Chondrocyte (in vitro differentiated cells): ENCODE results near the gene USP25. TPM values are rescaled to one million over a fixed set of nuclear protein-coding genes. Genes with fewer than 3 reads are reported as not detected.
A peak's percentile ranks its signal among the peaks of the same experiment; 100 is the strongest.

ENCODE experiments used
- DNase-seq: peaks from one replicate; pipeline ENCODE4 v3.0.0; 2021; ENCODE audit warnings: mixed read lengths, low spot score
- H3K27ac Mint-ChIP-seq: one replicate; pipeline ENCODE4 v1.8.0; 2021; ENCODE audit warnings: mild to moderate bottlenecking, moderate library complexity, mixed read lengths; ENCODE audit not compliant: unreplicated experiment
- H3K27me3 Mint-ChIP-seq: 2 replicates; pipeline ENCODE4 v1.8.0; 2021; ENCODE audit warnings: low read depth, mixed read lengths
- H3K36me3 Mint-ChIP-seq: 2 replicates; pipeline ENCODE4 v1.8.0; 2021; ENCODE audit warnings: low read depth, mixed read lengths
- H3K4me1 Mint-ChIP-seq: 2 replicates; pipeline ENCODE4 v1.8.0; 2021; ENCODE audit warnings: low read depth, mild to moderate bottlenecking, mixed read lengths
- H3K4me3 Mint-ChIP-seq: one replicate; pipeline ENCODE4 v1.8.0; 2021; ENCODE audit warnings: mild to moderate bottlenecking, moderate library complexity, mixed read lengths; ENCODE audit not compliant: unreplicated experiment
- H3K9me3 Mint-ChIP-seq: 2 replicates; pipeline ENCODE4 v1.8.0; 2021; ENCODE audit warnings: low read depth, mixed read lengths
- total RNA-seq: library from RNA; stranded (reverse); gene quantifications from 3 replicates; pipeline ENCODE4 v1.2.1, GENCODE V29; 2021
- TF ChIP-seq, protein P1 (sequence below): fragments of 200-600 bp; sonication (generic); IDR thresholded peaks from 2 replicates; pipeline ENCODE4 v1.5.0; 2021; ENCODE audit warnings: antibody characterized with exemption, mild to moderate bottlenecking, moderate library complexity

The USP25 gene
- total RNA-seq, 1 donor from 2014 or later, result 58.9 TPM

DNA sequence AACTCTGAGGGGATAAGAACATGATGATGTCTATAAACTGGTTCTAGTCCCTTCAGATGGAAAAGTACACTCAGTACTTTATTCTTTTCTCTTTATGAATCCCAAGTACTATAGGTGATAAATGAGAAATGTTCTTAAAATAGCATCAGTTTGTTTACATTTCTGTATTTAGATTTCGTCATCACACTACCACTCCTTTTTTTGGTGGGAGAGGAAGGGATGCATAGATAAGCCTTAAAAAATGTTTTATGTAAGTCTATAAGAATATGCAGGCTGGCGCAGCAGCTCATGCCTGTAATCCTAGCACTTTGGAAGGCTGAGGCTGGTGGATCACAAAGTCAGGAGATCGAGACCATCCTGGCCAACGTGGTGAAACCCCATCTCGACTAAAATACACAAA, 144.8 kb downstream of the USP25 start:
- DNase-seq, result no peak
- no peak overlapping the region for H3K4me3 Mint-ChIP-seq
- no peaks in the 10 kb centered on the region for H3K9me3 Mint-ChIP-seq
- H3K27ac Mint-ChIP-seq, result peak overlapping the region; percentile 27
- H3K36me3 Mint-ChIP-seq, result peaks cover 20% of the 10 kb centered on the region
- TF ChIP-seq, protein P1, sequence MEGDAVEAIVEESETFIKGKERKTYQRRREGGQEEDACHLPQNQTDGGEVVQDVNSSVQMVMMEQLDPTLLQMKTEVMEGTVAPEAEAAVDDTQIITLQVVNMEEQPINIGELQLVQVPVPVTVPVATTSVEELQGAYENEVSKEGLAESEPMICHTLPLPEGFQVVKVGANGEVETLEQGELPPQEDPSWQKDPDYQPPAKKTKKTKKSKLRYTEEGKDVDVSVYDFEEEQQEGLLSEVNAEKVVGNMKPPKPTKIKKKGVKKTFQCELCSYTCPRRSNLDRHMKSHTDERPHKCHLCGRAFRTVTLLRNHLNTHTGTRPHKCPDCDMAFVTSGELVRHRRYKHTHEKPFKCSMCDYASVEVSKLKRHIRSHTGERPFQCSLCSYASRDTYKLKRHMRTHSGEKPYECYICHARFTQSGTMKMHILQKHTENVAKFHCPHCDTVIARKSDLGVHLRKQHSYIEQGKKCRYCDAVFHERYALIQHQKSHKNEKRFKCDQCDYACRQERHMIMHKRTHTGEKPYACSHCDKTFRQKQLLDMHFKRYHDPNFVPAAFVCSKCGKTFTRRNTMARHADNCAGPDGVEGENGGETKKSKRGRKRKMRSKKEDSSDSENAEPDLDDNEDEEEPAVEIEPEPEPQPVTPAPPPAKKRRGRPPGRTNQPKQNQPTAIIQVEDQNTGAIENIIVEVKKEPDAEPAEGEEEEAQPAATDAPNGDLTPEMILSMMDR, result no peak
- peaks cover 13% of the 10 kb centered on the region for H3K4me1 Mint-ChIP-seq
- no peaks in the 10 kb centered on the region for H3K27me3 Mint-ChIP-seq

DNA sequence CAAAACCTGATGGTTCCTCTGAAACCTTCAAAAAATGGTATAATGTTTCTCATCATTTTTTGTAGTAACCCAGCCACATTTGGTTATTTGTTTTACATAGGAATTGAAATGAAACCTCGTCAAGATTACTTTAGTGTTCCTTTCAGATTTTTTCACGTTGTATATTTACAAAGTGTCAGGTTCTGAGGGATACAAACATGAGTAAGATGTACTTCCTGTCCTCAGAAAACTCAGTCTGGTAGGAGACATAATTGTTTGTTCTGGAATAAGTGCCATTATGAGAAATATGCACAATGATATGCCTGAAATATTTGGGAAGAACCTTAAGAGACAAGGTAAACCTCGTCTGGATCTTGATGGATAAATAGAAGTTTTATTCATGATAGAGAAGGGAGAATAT, 145.5 kb downstream of the USP25 start:
- no peak for DNase-seq
- H3K4me1 Mint-ChIP-seq, result peaks cover 13% of the 10 kb centered on the region
- no peak overlapping the region for H3K4me3 Mint-ChIP-seq
- peaks cover 22% of the 10 kb centered on the region for H3K36me3 Mint-ChIP-seq
- H3K27ac Mint-ChIP-seq, result peak overlapping the region; percentile 6
- no peaks in the 10 kb centered on the region for H3K27me3 Mint-ChIP-seq
- TF ChIP-seq, protein P1, result no peak
- no peaks in the 10 kb centered on the region for H3K9me3 Mint-ChIP-seq

DNA sequence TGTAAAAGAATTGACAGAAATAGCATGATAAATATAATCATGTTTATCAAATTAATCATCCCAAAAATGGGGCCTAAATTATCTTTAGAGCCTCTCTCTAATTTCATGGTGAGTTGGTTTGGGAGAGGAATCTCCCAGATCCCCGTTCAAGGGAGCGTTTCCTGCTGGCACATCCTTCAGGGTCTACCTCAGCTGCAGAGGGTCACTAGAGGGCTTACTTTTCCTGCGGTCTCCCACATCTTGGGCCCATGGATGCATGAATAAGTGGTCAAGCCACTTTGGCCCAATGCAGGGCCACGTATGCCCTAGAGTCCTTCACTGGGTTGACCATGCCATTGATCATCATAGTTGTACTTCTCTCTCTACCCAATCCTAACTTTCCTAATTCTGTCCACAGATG, 164.1 kb downstream of the USP25 start:
- TF ChIP-seq, protein P1, result no peak
- H3K36me3 Mint-ChIP-seq, result peaks cover 10% of the 10 kb centered on the region
- DNase-seq, result no peak
- H3K4me1 Mint-ChIP-seq, result peaks cover 6% of the 10 kb centered on the region
- H3K4me3 Mint-ChIP-seq, result no peak overlapping the region
- H3K9me3 Mint-ChIP-seq, result peaks cover 28% of the 10 kb centered on the region
- no peak overlapping the region for H3K27ac Mint-ChIP-seq
- no peaks in the 10 kb centered on the region for H3K27me3 Mint-ChIP-seq

DNA sequence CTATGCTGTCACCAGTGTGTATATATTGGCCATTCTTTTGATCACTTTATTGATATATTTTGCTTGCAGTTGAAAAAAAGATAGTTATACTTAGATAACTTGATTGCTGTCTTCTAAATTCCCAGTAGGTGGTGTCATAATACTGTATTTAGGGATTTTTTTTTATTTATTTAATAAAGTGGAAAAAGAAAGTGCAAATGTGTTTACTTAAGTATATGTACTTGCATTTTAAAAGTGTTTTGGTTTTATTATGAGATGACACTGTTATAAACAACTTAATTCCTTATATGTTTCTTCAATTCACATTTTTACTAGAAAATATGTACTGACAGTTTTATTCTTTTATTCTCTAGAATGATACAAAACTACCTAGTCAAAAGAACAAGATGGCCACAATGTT, 164.8 kb downstream of the USP25 start:
- peaks cover 6% of the 10 kb centered on the region for H3K4me1 Mint-ChIP-seq

DNA sequence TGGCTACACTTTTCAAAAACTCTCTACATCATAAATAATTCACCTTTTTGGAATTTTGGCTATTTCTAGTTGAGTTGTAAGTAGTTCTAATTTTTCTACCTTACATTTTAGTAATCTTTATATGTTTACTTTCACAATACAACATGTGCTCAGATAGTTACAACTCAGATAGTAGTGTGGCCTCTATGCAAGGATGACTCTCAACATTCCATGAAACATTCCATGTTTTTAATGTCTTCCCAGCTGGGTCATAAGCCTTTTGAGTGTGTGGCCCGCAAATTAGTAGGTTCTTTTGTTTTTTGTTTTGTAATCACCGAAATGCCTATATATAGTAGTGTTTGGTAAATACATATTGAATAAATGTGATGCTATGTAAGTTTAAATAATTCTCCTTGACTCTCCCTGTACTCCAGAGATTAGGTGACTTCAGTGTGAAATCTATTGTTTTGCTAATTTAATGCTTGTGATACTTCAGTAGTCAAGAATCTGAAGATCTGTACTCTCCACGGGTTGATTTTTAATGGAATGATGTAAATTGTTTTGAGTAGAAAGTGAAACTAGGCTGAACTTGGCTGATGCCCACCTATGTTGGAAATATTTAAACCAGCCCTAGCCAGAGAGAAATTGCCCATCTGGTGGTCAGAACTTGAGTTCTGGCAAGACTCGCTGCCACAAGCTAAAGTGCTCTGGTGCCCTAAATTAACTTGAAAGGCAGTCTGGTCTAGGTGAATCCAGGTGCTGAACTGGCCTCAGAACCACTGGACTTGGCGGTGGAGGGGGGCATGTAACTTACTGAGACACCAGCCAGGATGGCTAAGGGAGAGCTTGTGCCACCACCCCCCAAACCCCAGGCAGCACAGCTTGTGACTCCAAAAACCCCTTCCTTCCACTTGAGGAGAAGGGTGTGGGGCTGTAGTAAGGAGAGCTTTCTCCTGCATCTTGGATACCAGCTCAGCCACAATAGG, 165.6 kb downstream of the USP25 start:
- H3K4me1 Mint-ChIP-seq, result peaks cover 6% of the 10 kb centered on the region
- no peak overlapping the region for H3K27ac Mint-ChIP-seq
- no peaks in the 10 kb centered on the region for H3K27me3 Mint-ChIP-seq
- TF ChIP-seq, protein P1, result no peak
- no peak for DNase-seq
- H3K4me3 Mint-ChIP-seq, result no peak overlapping the region
- H3K9me3 Mint-ChIP-seq, result peaks cover 43% of the 10 kb centered on the region
- H3K36me3 Mint-ChIP-seq, result peaks cover 19% of the 10 kb centered on the region

More for the DNA sequence above, 164.8 kb downstream of the USP25 start:
- Mint-ChIP-seq H3K36me3 (peaks cover 15% of the 10 kb centered on the region), H3K27ac (no peak overlapping the region), H3K9me3 (peaks cover 34% of the 10 kb centered on the region), H3K4me3 (no peak overlapping the region), H3K27me3 (no peaks in the 10 kb centered on the region)
- DNase-seq, result no peak
- TF ChIP-seq, protein P1, result peak; percentile 91
